Lower lobe of right lung (tissue), 2 donors: ENCODE data around the gene PDK2. TPM values are rescaled to one million over a fixed set of nuclear protein-coding genes. Genes with fewer than 3 reads are reported as not detected.
A peak's percentile ranks its signal among the peaks of the same experiment; 100 is the strongest.

Experiments used
- ATAC-seq, 2 donors: fragments of 200-7000 bp; cut with Tn5 transposase; one replicate each; pipeline ENCODE4 v1.9.1; 2020 to 2022; ENCODE audit warnings: mild to moderate bottlenecking in 2 of 2, moderate library complexity in 2 of 2
- DNase-seq: peaks from one replicate; pipeline ENCODE4 v3.0.0-alpha.2; 2020
- H3K27ac ChIP-seq: fragments of 200-600 bp; one replicate; pipeline ENCODE4 v1.8.0; 2022
- H3K27me3 ChIP-seq: fragments of 200-600 bp; one replicate; pipeline ENCODE4 v1.8.0; 2022; ENCODE audit warnings: low read depth
- H3K36me3 ChIP-seq: fragments of 200-600 bp; one replicate; pipeline ENCODE4 v1.8.0; 2022; ENCODE audit warnings: mild to moderate bottlenecking
- H3K4me1 ChIP-seq: fragments of 200-600 bp; one replicate; pipeline ENCODE4 v1.8.0; 2022
- H3K4me3 ChIP-seq: fragments of 200-600 bp; one replicate; pipeline ENCODE4 v1.8.0; 2022; ENCODE audit warnings: mild to moderate bottlenecking
- H3K9me3 ChIP-seq: fragments of 200-600 bp; one replicate; pipeline ENCODE4 v1.8.0; 2022
- intact Hi-C: fragments of 100-400 bp; cut with DNase I; formaldehyde crosslinking; loops from one replicate; pipeline ENCODE4 v1.11.0; 2022
- total RNA-seq: library from RNA; stranded (reverse); fragmentation: NEBNext Ultra II Directional; extraction: Animal tissue kit (Norgen Biotek cat#: 25700); gene quantifications from one replicate; pipeline ENCODE4 v1.2.1, GENCODE V29; 2021
- TF ChIP-seq, protein P1 (sequence below): fragments of 200-600 bp; IDR thresholded peaks from one replicate; pipeline ENCODE4 v1.8.0; 2022; ENCODE audit warnings: antibody characterized with exemption, mild to moderate bottlenecking
- donor health status: DM: no; HTN: yes; CAD: no; lungs with severe emphysema.

The PDK2 gene
- total RNA-seq, 1 donor from 2014 or later: 35.7 TPM

DNA sequence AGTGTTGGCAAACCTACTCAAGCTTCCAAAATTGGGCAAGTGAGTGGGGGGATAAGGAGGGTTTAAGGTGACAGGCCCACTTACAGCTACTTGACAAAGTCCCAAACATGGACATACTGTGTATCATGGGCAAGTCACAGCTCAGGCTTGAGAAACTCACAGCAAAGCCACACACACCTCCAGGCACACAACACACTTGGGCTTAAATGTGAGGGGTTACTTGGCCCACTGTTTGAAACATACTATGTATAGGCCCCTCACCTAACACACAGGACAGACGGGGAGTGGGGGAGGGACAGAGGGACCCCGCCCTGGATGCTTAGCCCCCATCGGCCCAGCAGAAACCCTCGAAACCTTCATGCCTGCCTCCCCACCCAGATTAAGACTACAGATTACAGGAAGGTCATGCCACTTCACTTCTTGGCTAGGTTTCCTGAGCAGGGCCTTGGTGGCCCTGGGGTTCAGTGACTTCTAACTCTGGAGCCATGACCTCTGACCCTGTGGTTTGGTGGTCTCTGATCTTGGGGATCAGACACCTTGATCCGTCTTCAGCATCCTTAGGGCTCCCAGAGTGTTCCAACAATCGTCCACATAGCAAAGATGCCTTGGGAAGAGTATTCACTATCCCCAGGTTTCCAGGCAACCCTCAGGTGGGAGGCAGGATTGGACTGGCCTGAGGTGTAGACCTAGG, 37.1 kb downstream of the PDK2 start:
- Histone ChIP-seq H3K27ac (no peak overlapping the region), H3K27me3 (peaks cover 18% of the 10 kb centered on the region), H3K4me3 (no peak overlapping the region), H3K9me3 (no peaks in the 10 kb centered on the region), H3K36me3 (peaks cover 32% of the 10 kb centered on the region), H3K4me1 (peaks cover 42% of the 10 kb centered on the region)
- TF ChIP-seq, protein P1, sequence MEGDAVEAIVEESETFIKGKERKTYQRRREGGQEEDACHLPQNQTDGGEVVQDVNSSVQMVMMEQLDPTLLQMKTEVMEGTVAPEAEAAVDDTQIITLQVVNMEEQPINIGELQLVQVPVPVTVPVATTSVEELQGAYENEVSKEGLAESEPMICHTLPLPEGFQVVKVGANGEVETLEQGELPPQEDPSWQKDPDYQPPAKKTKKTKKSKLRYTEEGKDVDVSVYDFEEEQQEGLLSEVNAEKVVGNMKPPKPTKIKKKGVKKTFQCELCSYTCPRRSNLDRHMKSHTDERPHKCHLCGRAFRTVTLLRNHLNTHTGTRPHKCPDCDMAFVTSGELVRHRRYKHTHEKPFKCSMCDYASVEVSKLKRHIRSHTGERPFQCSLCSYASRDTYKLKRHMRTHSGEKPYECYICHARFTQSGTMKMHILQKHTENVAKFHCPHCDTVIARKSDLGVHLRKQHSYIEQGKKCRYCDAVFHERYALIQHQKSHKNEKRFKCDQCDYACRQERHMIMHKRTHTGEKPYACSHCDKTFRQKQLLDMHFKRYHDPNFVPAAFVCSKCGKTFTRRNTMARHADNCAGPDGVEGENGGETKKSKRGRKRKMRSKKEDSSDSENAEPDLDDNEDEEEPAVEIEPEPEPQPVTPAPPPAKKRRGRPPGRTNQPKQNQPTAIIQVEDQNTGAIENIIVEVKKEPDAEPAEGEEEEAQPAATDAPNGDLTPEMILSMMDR: no peak
- intact Hi-C loops: no loop called here
- DNase-seq: no peak
- no peak for ATAC-seq

DNA sequence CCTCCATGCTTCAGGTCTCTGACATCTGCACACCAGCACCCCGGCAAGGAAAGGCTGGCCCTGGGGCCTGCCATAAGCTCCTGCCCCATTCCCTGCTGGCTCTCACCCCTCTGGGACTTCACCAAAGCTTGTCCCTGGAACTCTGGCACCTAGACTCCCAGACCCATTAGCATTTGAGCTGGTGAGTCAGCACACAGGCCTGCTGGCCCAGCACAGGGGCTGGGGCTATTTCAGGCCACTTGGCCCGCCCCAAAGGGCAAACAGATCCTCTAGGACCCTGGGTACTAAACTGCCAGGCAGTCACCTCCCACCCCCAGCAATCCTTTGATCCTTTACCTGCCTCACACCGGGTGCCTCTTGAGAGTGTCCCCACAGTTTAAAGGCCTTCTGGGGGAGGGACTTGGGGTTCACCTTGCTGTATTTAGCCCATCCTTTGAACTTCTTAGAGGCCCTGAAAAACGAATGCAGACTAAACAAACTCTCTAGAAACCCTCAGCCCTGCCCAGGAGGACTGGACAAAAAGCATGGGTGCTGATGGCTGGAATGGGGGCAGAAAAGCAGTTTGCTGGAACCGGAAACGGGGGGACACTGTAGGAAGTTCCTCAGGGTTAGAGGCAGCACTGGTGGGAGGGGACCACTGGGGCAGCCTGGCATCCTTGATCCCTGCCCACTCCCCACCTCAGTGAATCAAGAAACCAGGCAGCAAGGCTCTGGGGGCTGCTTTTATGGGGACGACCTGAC, 38.0 kb downstream of the PDK2 start:
- Histone ChIP-seq H3K36me3 (peaks cover 40% of the 10 kb centered on the region), H3K27me3 (peaks cover 18% of the 10 kb centered on the region), H3K9me3 (no peaks in the 10 kb centered on the region), H3K4me3 (no peak overlapping the region), H3K4me1 (peaks cover 33% of the 10 kb centered on the region), H3K27ac (no peak overlapping the region)
- TF ChIP-seq, protein P1: no peak
- ATAC-seq (peak; percentile 25 to 45), DNase-seq (no peak)
- intact Hi-C loops: no loop called here

DNA sequence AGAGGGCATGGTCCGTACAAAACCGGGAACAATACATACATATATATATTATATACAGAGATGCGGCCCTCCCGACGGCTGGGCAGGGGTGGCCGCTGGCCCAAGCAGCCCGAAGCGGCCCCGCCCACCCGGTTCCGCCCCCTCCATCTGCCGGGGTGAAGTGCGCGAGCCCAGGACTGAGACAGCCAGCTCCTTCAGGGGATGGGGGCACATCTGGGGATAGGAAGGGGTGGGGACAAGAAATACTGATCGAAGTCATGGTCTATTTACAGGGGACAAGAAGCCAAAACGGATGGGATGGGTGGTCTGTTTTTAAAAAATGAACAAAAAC, 38.6 kb downstream of the PDK2 start:
- intact Hi-C loops: no loop called here
- H3K9me3 ChIP-seq: no peaks in the 10 kb centered on the region
- peaks cover 45% of the 10 kb centered on the region for H3K36me3 ChIP-seq
- DNase-seq (no peak), ATAC-seq (no peak)
- peaks cover 16% of the 10 kb centered on the region for H3K27me3 ChIP-seq
- no peak overlapping the region for H3K4me3 ChIP-seq
- TF ChIP-seq, protein P1: no peak
- peaks cover 30% of the 10 kb centered on the region for H3K4me1 ChIP-seq
- H3K27ac ChIP-seq: no peak overlapping the region

DNA sequence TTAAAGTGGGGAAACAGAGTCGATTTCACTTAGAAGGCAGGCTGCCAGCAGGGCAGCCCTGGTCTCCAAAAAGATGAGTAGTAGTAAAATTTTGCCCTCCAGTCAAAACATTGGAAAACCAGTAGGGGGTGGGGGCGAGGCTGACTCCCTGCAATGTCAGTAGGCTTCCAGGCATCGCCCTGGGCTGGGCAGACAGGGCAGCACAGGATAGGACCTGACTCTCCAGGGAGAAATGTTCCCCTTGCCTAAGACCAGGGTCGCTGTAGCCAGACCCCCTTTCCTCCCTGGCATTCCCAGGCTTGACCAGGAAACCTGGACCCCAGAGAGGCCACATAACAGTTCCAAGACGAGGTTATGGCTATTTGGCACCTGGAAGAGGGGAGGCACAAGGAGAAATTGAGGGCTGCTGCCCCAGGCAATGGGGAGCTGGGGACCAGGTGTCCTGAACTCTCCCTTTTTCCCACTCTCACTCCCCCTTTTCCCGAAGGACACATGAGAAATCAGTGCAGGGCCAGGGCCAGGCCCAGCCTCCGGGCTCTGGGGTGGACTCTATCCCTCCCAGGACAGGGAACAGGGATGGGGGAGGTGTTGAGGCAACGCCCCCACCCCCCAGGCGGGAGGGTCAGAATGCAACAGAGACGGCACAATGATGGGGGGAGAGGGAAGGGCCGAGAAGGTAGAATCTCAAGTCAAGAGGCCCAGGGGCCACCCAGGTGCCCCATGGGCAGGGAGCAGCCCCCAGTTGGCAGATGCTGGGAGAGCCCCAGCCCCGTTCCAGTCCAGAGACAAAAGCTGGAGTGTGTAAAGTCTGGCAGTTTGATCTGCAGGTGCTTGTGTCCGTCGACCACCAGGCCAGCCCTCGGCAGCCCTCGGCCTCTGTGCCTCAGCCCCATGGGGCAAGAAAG, 39.3 kb downstream of the PDK2 start:
- no peak overlapping the region for H3K4me3 ChIP-seq
- H3K36me3 ChIP-seq: peaks cover 52% of the 10 kb centered on the region
- H3K4me1 ChIP-seq: peaks cover 27% of the 10 kb centered on the region
- TF ChIP-seq, protein P1: no peak
- H3K27ac ChIP-seq: no peak overlapping the region
- H3K27me3 ChIP-seq: peaks cover 13% of the 10 kb centered on the region
- no peaks in the 10 kb centered on the region for H3K9me3 ChIP-seq
- intact Hi-C loops: no loop called here
- ATAC-seq: no peak
- DNase-seq: no peak

DNA sequence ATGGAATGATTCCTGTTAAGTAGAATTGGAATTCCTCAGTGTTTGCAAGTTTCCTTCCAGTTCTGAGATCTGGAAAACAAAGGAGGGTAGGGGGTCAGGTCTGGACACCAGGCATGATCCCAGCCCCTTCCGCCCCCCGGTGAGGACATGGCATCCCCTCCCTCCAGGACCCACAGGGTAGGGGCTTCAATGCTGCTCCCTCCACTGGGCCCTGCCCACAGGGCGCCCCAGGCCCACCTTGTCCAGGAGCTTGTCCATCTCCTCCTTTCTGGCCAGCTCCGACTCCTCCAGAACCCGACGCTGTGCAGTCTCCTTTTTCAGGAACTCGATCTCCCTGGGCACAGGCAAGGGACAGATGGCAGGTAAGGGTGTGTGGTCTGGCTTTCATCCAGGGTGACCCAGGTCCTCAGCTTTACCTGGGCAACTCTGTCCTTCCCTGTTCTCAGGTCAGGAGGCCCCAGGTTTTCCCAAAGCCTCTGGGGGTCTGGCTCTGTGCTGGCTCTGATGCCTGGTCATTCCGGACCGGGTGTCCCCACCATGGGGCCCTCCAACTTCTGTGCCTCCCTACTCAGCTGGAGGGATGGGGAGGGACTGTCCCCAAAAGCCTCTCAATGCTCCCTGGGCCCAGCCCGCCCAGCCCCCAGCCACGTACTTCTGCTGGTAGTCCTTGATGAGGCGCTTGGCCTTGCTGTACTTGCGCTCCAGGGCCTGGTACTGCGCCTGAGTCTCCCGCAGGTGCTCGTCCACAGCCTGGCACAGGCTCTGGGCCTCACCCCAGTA, 40.4 kb downstream of the PDK2 start:
- DNase-seq (no peak), ATAC-seq (no peak)
- Histone ChIP-seq H3K4me1 (peaks cover 28% of the 10 kb centered on the region), H3K36me3 (peaks cover 61% of the 10 kb centered on the region), H3K4me3 (no peak overlapping the region), H3K9me3 (no peaks in the 10 kb centered on the region), H3K27ac (no peak overlapping the region), H3K27me3 (peaks cover 5% of the 10 kb centered on the region)
- intact Hi-C loops: no loop called here
- TF ChIP-seq, protein P1: no peak
